Astrocyte (in vitro differentiated cells and primary cell): ENCODE results near the gene ANKRD44.

ENCODE experiments used
- CTCF ChIP-seq: IDR thresholded peaks from 2 replicates; pipeline ENCODE4 v1.5.1; 2011; ENCODE audit warnings: low read depth, mild to moderate bottlenecking, inconsistent platforms, low read length, moderate library complexity; ENCODE audit not compliant: insufficient read depth
- EZH2 ChIP-seq: IDR thresholded peaks from 2 replicates; pipeline ENCODE4 v1.6.1; 2012; ENCODE audit warnings: mild to moderate bottlenecking, low read length, inconsistent platforms; ENCODE audit not compliant: insufficient read depth

- TF ChIP-seq CTCF (no peak), EZH2 (no peak)
Measured at GRCh38 chr2:197281421-197281820, 29.2 kb downstream of the ANKRD44 start.
